Measurements from ENCODE around the gene FAM222A. TPM values are rescaled to one million over a fixed set of nuclear protein-coding genes. Genes with fewer than 3 reads are reported as not detected.

The FAM222A gene
- polyA plus RNA-seq, 1 donor (not counting 4 experiments of a cell fraction or from before 2014, with no cell fraction given), result 0.05 TPM

GRCh38 chr12:109802828-109803227 is 89.2 kb downstream of the FAM222A start:
- H3K4me1 ChIP-seq (ENCODE audit: control insufficient read depth, extremely low read depth, insufficient read depth, low read length), result no peaks in the 10 kb centered on the region
- dilution Hi-C loops (cut with MboI; ENCODE audit: extremely low pct_ligation_motif_present, low sequenced_read_pairs), result no loop called here
- no peak overlapping the region for H2AFZ ChIP-seq (ENCODE audit: control insufficient read depth, low read length)
- no peak overlapping the region for H3K4me2 ChIP-seq (ENCODE audit: control insufficient read depth, extremely low read depth, insufficient read depth, low read depth, low read length)
- no peaks in the 10 kb centered on the region for H3K27me3 ChIP-seq (ENCODE audit: control insufficient read depth, extremely low read depth, insufficient read depth, low read length)
- DNase-seq (ENCODE audit: low read depth, low spot score), result no peak
- no peak overlapping the region for H3K27ac ChIP-seq (ENCODE audit: control insufficient read depth, insufficient read depth, low read length)
- H3K36me3 ChIP-seq (ENCODE audit: control insufficient read depth in 2 of 2, extremely low read depth in 1 of 2, insufficient read depth in 2 of 2, low read length in 2 of 2), result no peaks in the 10 kb centered on the region
- H3K9me3 ChIP-seq (ENCODE audit: control insufficient read depth, low read depth, low read length), result no peaks in the 10 kb centered on the region
- no peaks in the 10 kb centered on the region for H4K20me1 ChIP-seq (ENCODE audit: control insufficient read depth, extremely low read depth, insufficient read depth, low read length)
- no peaks in the 10 kb centered on the region for H3K9me1 ChIP-seq (ENCODE audit: control insufficient read depth, extremely low read depth, insufficient read depth, low read length)
- no peaks in the 10 kb centered on the region for H3K79me2 ChIP-seq (ENCODE audit: control insufficient read depth, insufficient read depth, low read length)
- no peak for TF ChIP-seq EZH2 (IDR thresholded peaks at IDR 0.05; ENCODE audit: low read length)
- TF ChIP-seq CTCF (optimal IDR thresholded peaks at IDR 0.05 in 1 of 3, IDR thresholded peaks at IDR 0.05 in 1 of 3, conservative IDR thresholded peaks at IDR 0.05 in 1 of 3; ENCODE audit: extremely low read depth in 1 of 3, insufficient read depth in 2 of 3, low read length in 3 of 3), result no peak
- no peak overlapping the region for H3K4me3 ChIP-seq (ENCODE audit: control insufficient read depth in 2 of 3, extremely low read depth in 1 of 3, insufficient read depth in 2 of 3, low read depth in 1 of 3, low read length in 3 of 3)
- FAIRE-seq, result no peak
- no peak overlapping the region for H3K9ac ChIP-seq (ENCODE audit: control insufficient read depth, extremely low read depth, insufficient read depth, low read length)

GRCh38 chr12:109803678-109804077 is 90.1 kb downstream of the FAM222A start:
- Histone ChIP-seq H2AFZ (ENCODE audit: control insufficient read depth, low read length) (no peak overlapping the region), H3K27me3 (ENCODE audit: control insufficient read depth, extremely low read depth, insufficient read depth, low read length) (no peaks in the 10 kb centered on the region), H3K9me3 (ENCODE audit: control insufficient read depth, low read depth, low read length) (no peaks in the 10 kb centered on the region), H3K9ac (ENCODE audit: control insufficient read depth, extremely low read depth, insufficient read depth, low read length) (no peak overlapping the region), H3K27ac (ENCODE audit: control insufficient read depth, insufficient read depth, low read length) (no peak overlapping the region), H3K36me3 (ENCODE audit: control insufficient read depth in 2 of 2, extremely low read depth in 1 of 2, insufficient read depth in 2 of 2, low read length in 2 of 2) (no peaks in the 10 kb centered on the region), H4K20me1 (ENCODE audit: control insufficient read depth, extremely low read depth, insufficient read depth, low read length) (no peaks in the 10 kb centered on the region), H3K4me2 (ENCODE audit: control insufficient read depth, extremely low read depth, insufficient read depth, low read depth, low read length) (no peak overlapping the region), H3K9me1 (ENCODE audit: control insufficient read depth, extremely low read depth, insufficient read depth, low read length) (no peaks in the 10 kb centered on the region), H3K79me2 (ENCODE audit: control insufficient read depth, insufficient read depth, low read length) (no peaks in the 10 kb centered on the region), H3K4me1 (ENCODE audit: control insufficient read depth, extremely low read depth, insufficient read depth, low read length) (no peaks in the 10 kb centered on the region), H3K4me3 (ENCODE audit: control insufficient read depth in 2 of 3, extremely low read depth in 1 of 3, insufficient read depth in 2 of 3, low read depth in 1 of 3, low read length in 3 of 3) (no peak overlapping the region)
- DNase-seq (ENCODE audit: low read depth, low spot score) (no peak), FAIRE-seq (no peak)
- TF ChIP-seq EZH2 (IDR thresholded peaks at IDR 0.05; ENCODE audit: low read length) (no peak), CTCF (optimal IDR thresholded peaks at IDR 0.05 in 1 of 3, IDR thresholded peaks at IDR 0.05 in 1 of 3, conservative IDR thresholded peaks at IDR 0.05 in 1 of 3; ENCODE audit: extremely low read depth in 1 of 3, insufficient read depth in 2 of 3, low read length in 3 of 3) (no peak)
- dilution Hi-C loops (cut with MboI; ENCODE audit: extremely low pct_ligation_motif_present, low sequenced_read_pairs), result no loop called here

Data from keratinocyte (primary cell).